Skeletal muscle satellite cell (primary cell): ENCODE results near the gene CYTL1. TPM values are rescaled to one million over a fixed set of nuclear protein-coding genes. Genes with fewer than 3 reads are reported as not detected.
"Not testable (repeated sequence)": the region's sequence is repeated elsewhere in the genome, so short reads cannot be mapped to it uniquely, and the experiment has no call there.

Experiments
- H3K27me3 ChIP-seq: 2 replicates; pipeline ENCODE4 v1.7.0; 2013; ENCODE audit warnings: low read length; ENCODE audit not compliant: control insufficient read depth, insufficient read depth
- H3K36me3 ChIP-seq: 2 replicates; pipeline ENCODE4 v1.7.0; 2013; ENCODE audit warnings: mild to moderate bottlenecking, control low read depth, low read length; ENCODE audit not compliant: insufficient read depth
- H3K4me1 ChIP-seq: 2 replicates; pipeline ENCODE4 v1.7.0; 2013; ENCODE audit warnings: low read length; ENCODE audit not compliant: control insufficient read depth, insufficient read depth
- H3K4me2 ChIP-seq: 2 replicates; pipeline ENCODE4 v1.7.0; 2013; ENCODE audit warnings: mild to moderate bottlenecking, low read length
- H3K4me3 ChIP-seq: 2 replicates; pipeline ENCODE4 v1.7.0; 2013; ENCODE audit warnings: low read length
- H3K9ac ChIP-seq: 2 replicates; pipeline ENCODE4 v1.7.0; 2013; ENCODE audit warnings: mild to moderate bottlenecking, low read depth, low read length, moderate library complexity
- H3K9me3 ChIP-seq: replicated peaks from 2 replicates; pipeline ENCODE4 v1.7.0; 2013; ENCODE audit warnings: mild to moderate bottlenecking, control low read depth, low read length
- total RNA-seq: library from RNA; depleted of rRNA; stranded (reverse); fragments of >200 nt; gene quantifications from 2 replicates; pipeline ENCODE4 v1.2.3, GENCODE V29; 2012; rRNA removed

CYTL1 gene
- 0.22 TPM in 1 of 2 replicates, not detected in the other for total RNA-seq

GRCh38 chr4:5019274-5019673 lies at the start of gene CYTL1:
TSS of gene CYTL1 (minus strand) at chr4:5019458. CDS start at chr4:5019445, 13 bp downstream.
- no peaks in the 10 kb centered on the region for H3K36me3 ChIP-seq
- H3K9me3 ChIP-seq: no peaks in the 10 kb centered on the region
- H3K9ac ChIP-seq: peak within 1 kb of the TSS; percentile 38
- peak within 1 kb of the TSS; percentile 74 for H3K4me2 ChIP-seq
- peak within 1 kb of the TSS; percentile 49 for H3K4me3 ChIP-seq
- peaks cover 7% of the 10 kb centered on the region for H3K4me1 ChIP-seq
- H3K27me3 ChIP-seq: peaks cover 10% of the 10 kb centered on the region

GRCh38 chr4:5067908-5068307 lies 48.6 kb upstream of the CYTL1 start:
- no peaks in the 10 kb centered on the region for H3K36me3 ChIP-seq
- no peak overlapping the region for H3K9ac ChIP-seq
- no peak overlapping the region for H3K4me3 ChIP-seq
- H3K4me2 ChIP-seq: no peak overlapping the region
- no peaks in the 10 kb centered on the region for H3K9me3 ChIP-seq
- H3K4me1 ChIP-seq: no peaks in the 10 kb centered on the region
- no peaks in the 10 kb centered on the region for H3K27me3 ChIP-seq

- not testable (repeated sequence) for H3K4me2 ChIP-seq, H3K27me3 ChIP-seq, H3K4me3 ChIP-seq, H3K36me3 ChIP-seq, H3K9me3 ChIP-seq, H3K4me1 ChIP-seq, H3K9ac ChIP-seq
Observed at GRCh38 chr4:5066968-5067367, 47.7 kb upstream of the CYTL1 start.

- no peak overlapping the region for H3K9ac ChIP-seq
- no peaks in the 10 kb centered on the region for H3K4me1 ChIP-seq
- H3K4me2 ChIP-seq: no peak overlapping the region
- H3K36me3 ChIP-seq: no peaks in the 10 kb centered on the region
- no peak overlapping the region for H3K4me3 ChIP-seq
- H3K9me3 ChIP-seq: no peaks in the 10 kb centered on the region
- no peaks in the 10 kb centered on the region for H3K27me3 ChIP-seq
Observed at GRCh38 chr4:5066101-5066500, 46.8 kb upstream of the CYTL1 start.

- H3K4me2 ChIP-seq: no peak overlapping the region
- no peaks in the 10 kb centered on the region for H3K27me3 ChIP-seq
- no peak overlapping the region for H3K9ac ChIP-seq
- no peaks in the 10 kb centered on the region for H3K9me3 ChIP-seq
- H3K36me3 ChIP-seq: no peaks in the 10 kb centered on the region
- no peak overlapping the region for H3K4me3 ChIP-seq
- peaks cover 11% of the 10 kb centered on the region for H3K4me1 ChIP-seq
Observed at GRCh38 chr4:5055411-5055810, 36.2 kb upstream of the CYTL1 start.

GRCh38 chr4:5054532-5054931 lies 35.3 kb upstream of the CYTL1 start:
- no peak overlapping the region for H3K9ac ChIP-seq
- no peaks in the 10 kb centered on the region for H3K36me3 ChIP-seq
- no peak overlapping the region for H3K4me3 ChIP-seq
- no peaks in the 10 kb centered on the region for H3K27me3 ChIP-seq
- H3K9me3 ChIP-seq: no peaks in the 10 kb centered on the region
- no peak overlapping the region for H3K4me2 ChIP-seq
- H3K4me1 ChIP-seq: peaks cover 11% of the 10 kb centered on the region

GRCh38 chr4:5052726-5053425 lies 33.6 kb upstream of the CYTL1 start:
- H3K27me3 ChIP-seq: no peaks in the 10 kb centered on the region
- H3K4me2 ChIP-seq: peak overlapping the region; percentile 99
- no peaks in the 10 kb centered on the region for H3K9me3 ChIP-seq
- H3K4me1 ChIP-seq: peaks cover 11% of the 10 kb centered on the region
- H3K4me3 ChIP-seq: no peak overlapping the region
- no peaks in the 10 kb centered on the region for H3K36me3 ChIP-seq
- H3K9ac ChIP-seq: no peak overlapping the region

- H3K36me3 ChIP-seq: no peaks in the 10 kb centered on the region
- H3K4me1 ChIP-seq: peaks cover 11% of the 10 kb centered on the region
- H3K9ac ChIP-seq: peak overlapping the region; percentile 80
- peak overlapping the region; percentile 99 for H3K4me2 ChIP-seq
- H3K4me3 ChIP-seq: peak overlapping the region; percentile 73
- no peaks in the 10 kb centered on the region for H3K9me3 ChIP-seq
- no peaks in the 10 kb centered on the region for H3K27me3 ChIP-seq
Observed at GRCh38 chr4:5052204-5052702, 33.0 kb upstream of the CYTL1 start.

GRCh38 chr4:5051278-5052203 lies 32.3 kb upstream of the CYTL1 start, which contains the start of gene STK32B:
TSS of gene STK32B (plus strand) at chr4:5051480.
- Histone ChIP-seq H3K9ac (peak within 1 kb of the TSS; percentile 80), H3K4me2 (peak within 1 kb of the TSS; percentile 99), H3K4me3 (peak within 1 kb of the TSS; percentile 73), H3K27me3 (no peaks in the 10 kb centered on the region), H3K9me3 (no peaks in the 10 kb centered on the region), H3K4me1 (peaks cover 11% of the 10 kb centered on the region), H3K36me3 (no peaks in the 10 kb centered on the region)

GRCh38 chr4:5050520-5051277 lies 31.4 kb upstream of the CYTL1 start:
- Histone ChIP-seq H3K4me2 (peak overlapping the region; percentile 99), H3K4me1 (peaks cover 11% of the 10 kb centered on the region), H3K36me3 (no peaks in the 10 kb centered on the region), H3K9ac (peak overlapping the region; percentile 80), H3K4me3 (peak overlapping the region; percentile 73), H3K9me3 (no peaks in the 10 kb centered on the region), H3K27me3 (no peaks in the 10 kb centered on the region)

- no peak overlapping the region for H3K9ac ChIP-seq
- H3K27me3 ChIP-seq: peaks cover 3% of the 10 kb centered on the region
- H3K4me3 ChIP-seq: no peak overlapping the region
- no peaks in the 10 kb centered on the region for H3K36me3 ChIP-seq
- H3K9me3 ChIP-seq: no peaks in the 10 kb centered on the region
- H3K4me2 ChIP-seq: no peak overlapping the region
- H3K4me1 ChIP-seq: peaks cover 14% of the 10 kb centered on the region
Observed at GRCh38 chr4:5048721-5049120, 29.5 kb upstream of the CYTL1 start.
